Measurements from ENCODE around the gene VIL1. TPM values are rescaled to one million over a fixed set of nuclear protein-coding genes. Genes with fewer than 3 reads are reported as not detected.

Gene VIL1
- total RNA-seq, 1 donor from 2014 or later = 305 TPM

DNA sequence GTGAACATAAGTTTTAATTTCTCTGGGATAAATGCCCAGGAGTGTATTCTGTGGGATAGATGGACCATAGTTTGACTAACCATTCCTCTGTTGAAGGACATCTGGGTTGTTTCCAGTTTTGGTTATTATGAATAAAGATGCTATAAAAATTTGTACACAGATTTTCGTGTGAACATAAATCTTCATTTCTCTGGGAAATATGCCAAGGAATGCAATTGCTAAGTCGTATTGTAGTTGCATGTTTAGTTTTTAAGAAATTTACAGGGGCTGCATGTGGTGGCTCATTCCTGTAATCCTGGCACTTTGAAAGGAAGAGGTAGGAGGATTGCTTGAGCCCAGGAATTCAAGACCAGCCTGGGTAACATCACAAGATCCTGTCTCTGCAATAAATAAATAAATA lies 43.7 kb upstream of the VIL1 start:
- H3K4me3 Mint-ChIP-seq (ENCODE audit: low read depth) = no peak overlapping the region

GRCh38 chr2:218378053-218378452 lies 40.9 kb upstream of the VIL1 start:
- Mint-ChIP-seq H3K36me3 (ENCODE audit: insufficient read depth) (no peaks in the 10 kb centered on the region), H3K4me3 (ENCODE audit: low read depth) (no peak overlapping the region), H3K4me1 (ENCODE audit: low read depth) (no peaks in the 10 kb centered on the region), H3K27me3 (peaks cover 3% of the 10 kb centered on the region), H3K9me3 (ENCODE audit: low read depth) (no peaks in the 10 kb centered on the region), H3K27ac (no peak overlapping the region)
- DNase-seq (ENCODE audit: low spot score, unreplicated experiment) = no peak
- TF ChIP-seq, protein P1, sequence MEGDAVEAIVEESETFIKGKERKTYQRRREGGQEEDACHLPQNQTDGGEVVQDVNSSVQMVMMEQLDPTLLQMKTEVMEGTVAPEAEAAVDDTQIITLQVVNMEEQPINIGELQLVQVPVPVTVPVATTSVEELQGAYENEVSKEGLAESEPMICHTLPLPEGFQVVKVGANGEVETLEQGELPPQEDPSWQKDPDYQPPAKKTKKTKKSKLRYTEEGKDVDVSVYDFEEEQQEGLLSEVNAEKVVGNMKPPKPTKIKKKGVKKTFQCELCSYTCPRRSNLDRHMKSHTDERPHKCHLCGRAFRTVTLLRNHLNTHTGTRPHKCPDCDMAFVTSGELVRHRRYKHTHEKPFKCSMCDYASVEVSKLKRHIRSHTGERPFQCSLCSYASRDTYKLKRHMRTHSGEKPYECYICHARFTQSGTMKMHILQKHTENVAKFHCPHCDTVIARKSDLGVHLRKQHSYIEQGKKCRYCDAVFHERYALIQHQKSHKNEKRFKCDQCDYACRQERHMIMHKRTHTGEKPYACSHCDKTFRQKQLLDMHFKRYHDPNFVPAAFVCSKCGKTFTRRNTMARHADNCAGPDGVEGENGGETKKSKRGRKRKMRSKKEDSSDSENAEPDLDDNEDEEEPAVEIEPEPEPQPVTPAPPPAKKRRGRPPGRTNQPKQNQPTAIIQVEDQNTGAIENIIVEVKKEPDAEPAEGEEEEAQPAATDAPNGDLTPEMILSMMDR (IDR thresholded peaks at IDR 0.05; ENCODE audit: unreplicated experiment) = no peak

More for the DNA sequence above, 43.7 kb upstream of the VIL1 start:
- TF ChIP-seq, protein P1 (IDR thresholded peaks at IDR 0.05; ENCODE audit: unreplicated experiment) = no peak
- Mint-ChIP-seq H3K27ac (no peak overlapping the region), H3K36me3 (ENCODE audit: insufficient read depth) (no peaks in the 10 kb centered on the region), H3K9me3 (ENCODE audit: low read depth) (no peaks in the 10 kb centered on the region), H3K27me3 (peaks cover 1% of the 10 kb centered on the region), H3K4me1 (ENCODE audit: low read depth) (no peaks in the 10 kb centered on the region)
- no peak for DNase-seq (ENCODE audit: low spot score, unreplicated experiment)

DNA sequence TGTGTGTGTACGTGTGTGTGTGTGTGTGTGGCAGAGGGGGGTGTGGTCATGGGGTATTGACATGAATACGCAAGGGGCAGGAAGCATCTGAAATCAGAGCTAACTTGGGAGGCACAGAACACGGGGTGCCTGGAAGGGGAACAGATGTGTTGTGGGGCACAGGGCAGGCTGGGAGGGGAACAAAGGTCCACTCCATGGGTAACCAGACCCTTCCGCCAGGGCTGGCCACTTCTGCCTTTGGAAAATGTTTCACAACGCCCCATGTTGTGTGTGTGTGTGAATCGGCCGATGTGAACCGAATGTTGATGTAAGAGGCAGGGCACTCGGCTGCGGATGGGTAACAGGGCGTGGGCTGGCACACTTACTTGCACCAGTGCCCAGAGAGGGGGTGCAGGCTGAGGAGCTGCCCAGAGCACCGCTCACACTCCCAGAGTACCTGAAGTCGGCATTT lies 37.0 kb upstream of the VIL1 start, which contains the start of gene SLC11A1:
SLC11A1 (plus strand) TSS at position 358 of the 451 bp plus-strand sequence. CDS start 96 bp downstream, outside the sequence.
- Mint-ChIP-seq H3K27me3 (peaks cover 3% of the 10 kb centered on the region), H3K36me3 (ENCODE audit: insufficient read depth) (no peaks in the 10 kb centered on the region), H3K4me3 (ENCODE audit: low read depth) (no peak within 1 kb of the TSS), H3K4me1 (ENCODE audit: low read depth) (no peaks in the 10 kb centered on the region), H3K9me3 (ENCODE audit: low read depth) (no peaks in the 10 kb centered on the region), H3K27ac (no peak within 1 kb of the TSS)
- no peak for DNase-seq (ENCODE audit: low spot score, unreplicated experiment)
- TF ChIP-seq, protein P1 (IDR thresholded peaks at IDR 0.05; ENCODE audit: unreplicated experiment) = no peak

GRCh38 chr2:218382785-218383184 lies 36.1 kb upstream of the VIL1 start:
- TF ChIP-seq, protein P1 (IDR thresholded peaks at IDR 0.05; ENCODE audit: unreplicated experiment) = no peak
- no peak overlapping the region for H3K4me3 Mint-ChIP-seq (ENCODE audit: low read depth)
- no peak for DNase-seq (ENCODE audit: low spot score, unreplicated experiment)

GRCh38 chr2:218383892-218384519 lies 34.9 kb upstream of the VIL1 start:
- DNase-seq (ENCODE audit: low spot score, unreplicated experiment) = no peak
- Mint-ChIP-seq H3K27me3 (peaks cover 5% of the 10 kb centered on the region), H3K27ac (no peak overlapping the region), H3K36me3 (ENCODE audit: insufficient read depth) (no peaks in the 10 kb centered on the region), H3K9me3 (ENCODE audit: low read depth) (no peaks in the 10 kb centered on the region), H3K4me3 (ENCODE audit: low read depth) (no peak overlapping the region), H3K4me1 (ENCODE audit: low read depth) (peaks cover 2% of the 10 kb centered on the region)
- TF ChIP-seq, protein P1 (IDR thresholded peaks at IDR 0.05; ENCODE audit: unreplicated experiment) = no peak

More at GRCh38 chr2:218382785-218383184, 36.1 kb upstream of the VIL1 start:
- H3K36me3 Mint-ChIP-seq (ENCODE audit: insufficient read depth) = no peaks in the 10 kb centered on the region
- peaks cover 5% of the 10 kb centered on the region for H3K27me3 Mint-ChIP-seq
- H3K4me1 Mint-ChIP-seq (ENCODE audit: low read depth) = peaks cover 2% of the 10 kb centered on the region
- no peaks in the 10 kb centered on the region for H3K9me3 Mint-ChIP-seq (ENCODE audit: low read depth)
- no peak overlapping the region for H3K27ac Mint-ChIP-seq

Measured in progenitor cell of endocrine pancreas (in vitro differentiated cells).